Measurements from ENCODE around the gene DTD1.

The DTD1 gene

GRCh38 chr20:18647777-18648176 is 59.9 kb downstream of the DTD1 start:
- no peaks in the 10 kb centered on the region for H3K79me2 ChIP-seq (ENCODE audit: insufficient read depth, low read length)
- no peak overlapping the region for H3K9ac ChIP-seq (ENCODE audit: low read depth, low read length, poor library complexity, severe bottlenecking)
- no peak overlapping the region for H2AFZ ChIP-seq (ENCODE audit: low read length)
- no peaks in the 10 kb centered on the region for H3K4me1 ChIP-seq (ENCODE audit: insufficient read depth, low read length, poor library complexity, severe bottlenecking)
- no peaks in the 10 kb centered on the region for H3K9me2 ChIP-seq (replicated peaks; ENCODE audit: low read depth, low read length)
- H3K9me3 ChIP-seq (ENCODE audit: insufficient read depth, low read depth, low read length): no peaks in the 10 kb centered on the region
- no peaks in the 10 kb centered on the region for H3F3A ChIP-seq (ENCODE audit: low read depth)
- no peak overlapping the region for H3K4me2 ChIP-seq (ENCODE audit: low read depth, low read length, poor library complexity, severe bottlenecking)
- no peak overlapping the region for H3K4me3 ChIP-seq (ENCODE audit: low read length, poor library complexity, severe bottlenecking)
- no peaks in the 10 kb centered on the region for H3K36me3 ChIP-seq (ENCODE audit: insufficient read depth, low read length)
- TF ChIP-seq EZH2phosphoT487 (IDR thresholded peaks at IDR 0.05; ENCODE audit: borderline replicate concordance) (no peak), CTCF (conservative IDR thresholded peaks at IDR 0.05; ENCODE audit: low read length) (no peak)
- no peaks in the 10 kb centered on the region for H3K27me3 ChIP-seq (ENCODE audit: insufficient read depth, low read length, poor library complexity, severe bottlenecking)
- no peaks in the 10 kb centered on the region for H4K20me1 ChIP-seq (ENCODE audit: insufficient read depth, low read length, poor library complexity, severe bottlenecking)

- no peak overlapping the region for H3K4me2 ChIP-seq (ENCODE audit: low read depth, low read length, poor library complexity, severe bottlenecking)
- peaks cover 5% of the 10 kb centered on the region for H3K27me3 ChIP-seq (ENCODE audit: insufficient read depth, low read length, poor library complexity, severe bottlenecking)
- H4K20me1 ChIP-seq (ENCODE audit: insufficient read depth, low read length, poor library complexity, severe bottlenecking): no peaks in the 10 kb centered on the region
- H3K9ac ChIP-seq (ENCODE audit: low read depth, low read length, poor library complexity, severe bottlenecking): no peak overlapping the region
- TF ChIP-seq EZH2phosphoT487 (IDR thresholded peaks at IDR 0.05; ENCODE audit: borderline replicate concordance) (no peak), CTCF (conservative IDR thresholded peaks at IDR 0.05; ENCODE audit: low read length) (no peak)
- H2AFZ ChIP-seq (ENCODE audit: low read length): no peak overlapping the region
- H3K4me3 ChIP-seq (ENCODE audit: low read length, poor library complexity, severe bottlenecking): no peak overlapping the region
- no peaks in the 10 kb centered on the region for H3K36me3 ChIP-seq (ENCODE audit: insufficient read depth, low read length)
- H3K79me2 ChIP-seq (ENCODE audit: insufficient read depth, low read length): no peaks in the 10 kb centered on the region
- no peaks in the 10 kb centered on the region for H3K9me3 ChIP-seq (ENCODE audit: insufficient read depth, low read depth, low read length)
- no peaks in the 10 kb centered on the region for H3K9me2 ChIP-seq (replicated peaks; ENCODE audit: low read depth, low read length)
- no peaks in the 10 kb centered on the region for H3K4me1 ChIP-seq (ENCODE audit: insufficient read depth, low read length, poor library complexity, severe bottlenecking)
- H3F3A ChIP-seq (ENCODE audit: low read depth): no peaks in the 10 kb centered on the region
These were observed 62.4 kb downstream of the DTD1 start for GRCh38 chr20:18650224-18650623.

GRCh38 chr20:18653736-18654447 is 66.0 kb downstream of the DTD1 start:
- Histone ChIP-seq H3K27me3 (ENCODE audit: insufficient read depth, low read length, poor library complexity, severe bottlenecking) (peaks cover 5% of the 10 kb centered on the region), H3K9ac (ENCODE audit: low read depth, low read length, poor library complexity, severe bottlenecking) (no peak overlapping the region), H3F3A (ENCODE audit: low read depth) (no peaks in the 10 kb centered on the region), H3K4me2 (ENCODE audit: low read depth, low read length, poor library complexity, severe bottlenecking) (no peak overlapping the region), H2AFZ (ENCODE audit: low read length) (no peak overlapping the region), H3K79me2 (ENCODE audit: insufficient read depth, low read length) (no peaks in the 10 kb centered on the region), H4K20me1 (ENCODE audit: insufficient read depth, low read length, poor library complexity, severe bottlenecking) (no peaks in the 10 kb centered on the region), H3K9me2 (replicated peaks; ENCODE audit: low read depth, low read length) (no peaks in the 10 kb centered on the region), H3K4me1 (ENCODE audit: insufficient read depth, low read length, poor library complexity, severe bottlenecking) (no peaks in the 10 kb centered on the region), H3K9me3 (ENCODE audit: insufficient read depth, low read depth, low read length) (no peaks in the 10 kb centered on the region), H3K36me3 (ENCODE audit: insufficient read depth, low read length) (no peaks in the 10 kb centered on the region), H3K4me3 (ENCODE audit: low read length, poor library complexity, severe bottlenecking) (no peak overlapping the region)
- TF ChIP-seq EZH2phosphoT487 (IDR thresholded peaks at IDR 0.05; ENCODE audit: borderline replicate concordance) (no peak), CTCF (conservative IDR thresholded peaks at IDR 0.05; ENCODE audit: low read length) (no peak)

All from Loucy (cell line).